DOHH2 (cell line): ENCODE measurements around the gene TMEM158.

ENCODE experiments used
- CTCF ChIP-seq: fragments of 200-600 bp; sonication (generic); IDR thresholded peaks from one replicate; pipeline ENCODE4 v1.5.1; 2014; ENCODE audit warnings: antibody characterized with exemption, mild to moderate bottlenecking, low read depth, low read length; ENCODE audit not compliant: poor library complexity, severe bottlenecking
- EZH2phosphoT487 ChIP-seq: fragments of 200-600 bp; sonication (generic); IDR thresholded peaks from 2 replicates; pipeline ENCODE4 v1.6.1; 2017; ENCODE audit warnings: borderline replicate concordance, mild to moderate bottlenecking, antibody characterized with exemption, low read length, moderate library complexity, mixed read lengths

GRCh38 chr3:45207446-45207845 lies 18.6 kb downstream of the TMEM158 start:
- TF ChIP-seq CTCF (no peak), EZH2phosphoT487 (no peak)
